ENCODE results near the gene MRS2.

MRS2 gene

DNA sequence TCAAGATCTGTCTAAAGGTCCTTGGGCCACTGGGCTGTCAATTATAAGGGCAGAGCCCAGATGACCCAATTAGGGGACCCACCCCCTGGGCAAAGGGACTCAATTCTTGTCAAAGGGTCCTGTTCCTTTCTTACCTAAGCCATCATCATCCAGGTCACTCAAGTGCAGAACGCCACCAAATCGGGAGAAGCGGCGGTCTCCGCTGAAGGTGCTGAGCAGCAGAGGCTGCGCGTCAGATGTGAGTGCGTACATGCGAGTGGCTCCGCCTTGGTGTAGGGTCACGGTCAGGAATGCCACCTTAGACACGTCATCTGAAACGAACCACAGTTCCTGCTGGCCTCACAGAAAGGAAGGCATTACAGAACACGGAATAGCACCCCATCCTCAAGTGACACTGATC, 34.2 kb downstream of the MRS2 start:
- DNase-seq = no peak

DNA sequence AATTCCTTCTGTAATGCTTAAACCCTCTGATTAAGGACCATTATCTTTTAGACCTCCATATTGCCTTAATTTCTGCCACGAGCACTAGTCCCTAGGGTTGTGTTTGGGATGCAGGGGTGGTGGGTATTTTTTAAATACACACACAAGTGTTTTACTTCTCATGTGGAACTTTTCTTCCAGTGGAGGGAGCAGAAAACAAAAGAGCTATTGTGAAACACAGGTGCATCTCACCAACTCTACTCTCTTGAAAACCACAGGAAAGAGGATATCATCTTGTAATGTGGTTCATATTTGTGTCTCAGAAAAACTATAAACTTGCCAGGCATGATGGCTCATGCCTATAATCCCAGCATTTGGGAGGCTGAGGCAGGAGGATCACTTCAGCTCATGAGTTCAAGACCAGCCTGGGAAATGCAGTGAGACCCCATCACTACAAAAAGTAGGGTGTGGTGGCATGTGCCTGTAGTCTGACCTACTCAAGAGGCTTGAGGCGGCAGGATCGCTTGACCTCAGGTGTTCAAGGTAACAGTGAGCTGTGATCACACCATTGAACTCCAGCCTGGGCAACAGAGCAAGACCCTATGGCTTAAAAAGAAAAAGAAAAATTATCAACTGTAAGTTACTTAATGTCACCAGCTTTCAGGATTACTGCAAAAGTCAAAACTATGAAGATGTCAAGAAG, 37.3 kb downstream of the MRS2 start:
- DNase-seq = no peak

DNA sequence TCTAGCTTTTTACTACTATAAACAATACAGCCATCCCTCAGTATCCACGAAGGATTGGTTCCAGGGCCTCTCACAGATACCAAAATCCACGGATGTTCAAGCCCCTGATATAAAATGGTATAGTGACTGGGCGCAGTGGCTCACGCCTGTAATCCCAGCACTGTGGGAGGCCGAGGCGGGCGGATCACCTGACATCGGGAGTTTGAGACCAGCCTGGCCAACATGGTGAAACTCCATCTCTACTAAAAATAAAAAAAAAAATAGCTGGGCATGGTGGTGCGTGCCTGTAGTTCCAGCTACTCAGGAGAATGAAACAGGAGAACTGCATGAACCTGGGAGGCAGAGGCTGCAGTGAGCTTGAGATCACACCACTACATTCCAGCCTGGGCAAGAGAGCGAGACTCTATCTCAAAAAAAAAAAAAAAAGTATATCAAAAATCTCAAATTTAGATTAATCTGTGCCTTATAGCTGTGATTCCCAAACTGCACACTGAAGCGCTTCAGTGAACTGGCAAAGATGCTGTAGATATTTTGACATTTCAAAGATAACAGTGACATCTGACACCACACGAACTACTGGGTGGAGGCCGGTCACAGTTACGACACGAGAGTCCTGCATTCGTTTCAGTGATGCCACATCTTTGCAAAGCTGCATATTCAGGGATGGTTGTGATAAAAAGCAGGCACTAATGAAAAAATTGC, 38.3 kb downstream of the MRS2 start:
- DNase-seq = no peak

DNA sequence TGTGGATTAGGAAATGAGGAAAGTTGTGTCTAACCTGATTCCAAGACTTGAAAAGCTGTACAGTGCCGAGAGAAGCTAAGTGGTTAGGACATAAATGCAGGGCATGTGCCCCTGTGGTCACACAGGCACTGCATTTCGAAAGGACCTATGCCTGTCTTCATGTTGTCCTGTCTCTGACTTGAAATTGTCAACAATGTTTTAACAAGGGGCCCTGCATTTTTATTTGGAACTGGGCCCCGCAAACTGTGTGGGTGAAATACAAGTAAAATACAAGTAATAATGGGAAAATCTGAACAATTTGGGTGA, 38.8 kb downstream of the MRS2 start:
- DNase-seq = no peak

DNA sequence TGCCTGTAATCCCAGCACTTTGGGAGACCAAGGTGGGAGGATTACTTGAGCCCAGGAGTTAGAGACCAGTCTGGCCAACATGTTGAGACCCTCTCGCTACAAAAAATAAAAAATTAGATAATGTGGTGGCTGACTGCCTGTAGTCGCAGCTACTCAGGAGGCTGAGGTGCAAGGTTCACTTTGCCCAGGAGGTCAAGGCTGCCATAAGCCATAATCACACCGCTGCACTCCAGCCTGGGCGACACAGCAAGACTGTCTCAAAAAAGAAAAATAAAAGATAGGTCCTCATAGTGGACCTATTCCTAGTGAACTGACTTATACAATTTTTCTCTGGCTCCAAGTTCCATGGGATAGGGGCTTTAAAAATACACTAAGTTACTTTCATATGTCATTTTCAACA, 41.9 kb downstream of the MRS2 start:
- DNase-seq = no peak

DNA sequence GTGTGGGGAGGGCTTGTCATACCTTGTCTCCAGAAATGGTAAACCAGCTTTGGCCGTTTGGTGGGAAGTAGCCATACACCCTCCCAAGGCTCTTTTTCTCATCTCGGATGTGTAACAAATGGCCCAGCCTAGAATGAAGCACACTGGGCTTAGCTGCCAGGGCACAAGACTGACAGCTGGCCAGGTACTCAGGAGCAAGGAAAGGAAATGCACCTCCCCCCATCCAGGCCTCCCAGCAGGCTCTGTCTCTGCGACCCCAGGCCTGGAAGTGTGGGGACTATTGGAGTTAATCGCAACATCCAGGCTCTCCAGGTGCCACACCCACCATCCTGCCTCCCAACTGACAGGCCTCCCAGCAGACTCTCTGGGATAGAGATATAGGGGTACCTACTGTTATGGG, 43.0 kb downstream of the MRS2 start:
- no peak for DNase-seq

DNA sequence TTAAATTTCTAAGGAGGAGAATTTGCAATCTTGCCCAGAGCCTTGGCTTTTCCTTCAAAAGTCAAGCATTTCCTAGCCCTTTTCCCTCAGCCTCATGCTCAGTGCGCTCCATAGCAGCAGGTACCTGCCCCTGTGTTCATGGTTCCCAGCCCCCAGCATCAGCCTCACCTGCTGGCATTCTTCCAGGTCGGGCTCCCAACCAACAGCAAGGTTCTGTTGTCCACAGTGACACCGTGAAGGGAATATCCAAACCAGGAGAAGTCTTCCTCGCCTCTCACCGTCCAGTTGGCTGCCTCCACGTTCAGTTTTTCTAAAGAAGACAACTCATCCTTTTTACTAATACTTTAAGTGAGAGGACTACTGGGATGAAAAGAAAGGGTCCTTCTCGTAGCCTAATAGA, 43.9 kb downstream of the MRS2 start:
- DNase-seq = no peak

DNA sequence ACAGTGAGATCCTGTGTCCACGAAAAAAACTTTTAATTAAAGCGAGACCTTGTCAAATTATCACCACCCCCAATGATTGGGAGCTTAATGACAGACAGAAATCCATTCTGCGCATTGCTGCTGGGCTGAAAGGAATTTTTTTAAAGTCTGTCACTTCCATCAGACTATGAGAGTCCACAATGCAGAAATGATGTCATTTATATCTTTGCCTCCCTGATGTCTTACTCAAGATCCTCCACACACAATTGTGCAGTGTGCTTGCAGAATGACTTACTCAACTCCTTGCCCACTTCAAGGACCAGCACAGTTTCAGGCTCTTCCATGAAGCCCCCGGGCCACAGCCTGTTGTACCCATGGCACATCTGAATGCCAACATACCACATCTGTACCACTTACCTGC, 45.7 kb downstream of the MRS2 start:
- DNase-seq = no peak

DNA sequence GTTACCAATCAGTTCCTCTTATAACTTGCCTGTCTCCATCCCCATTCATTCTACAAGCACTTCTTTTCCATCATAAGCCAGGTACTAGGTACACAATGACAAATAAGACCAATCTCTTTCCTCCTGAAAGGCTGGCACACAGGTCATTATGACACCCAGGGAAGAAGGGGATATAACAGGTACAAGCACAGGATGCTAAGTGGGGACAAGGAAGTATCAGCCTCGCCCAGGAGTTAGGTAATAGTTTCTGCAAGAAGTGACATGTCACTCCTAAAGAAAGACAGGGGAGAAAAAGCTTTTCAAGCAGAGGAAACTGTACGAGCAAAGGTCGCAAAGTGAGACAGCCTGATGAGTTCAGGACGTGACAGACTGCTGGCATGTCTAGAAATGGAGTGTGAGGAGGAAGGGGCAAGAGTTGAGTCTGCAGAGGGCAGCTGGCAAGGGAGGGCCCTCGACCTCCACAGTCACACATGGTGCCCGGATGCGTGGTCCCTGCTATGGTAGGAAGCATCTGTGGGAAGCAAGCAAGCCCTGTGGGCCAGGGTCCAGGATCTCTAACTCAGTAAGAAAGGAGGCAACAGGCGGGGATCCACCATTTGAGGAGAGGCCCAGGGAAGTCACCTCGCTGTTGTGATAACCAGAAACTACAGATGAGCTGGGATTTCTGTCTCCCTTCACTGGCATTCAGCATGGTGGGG, 46.2 kb downstream of the MRS2 start:
- DNase-seq = no peak

DNA sequence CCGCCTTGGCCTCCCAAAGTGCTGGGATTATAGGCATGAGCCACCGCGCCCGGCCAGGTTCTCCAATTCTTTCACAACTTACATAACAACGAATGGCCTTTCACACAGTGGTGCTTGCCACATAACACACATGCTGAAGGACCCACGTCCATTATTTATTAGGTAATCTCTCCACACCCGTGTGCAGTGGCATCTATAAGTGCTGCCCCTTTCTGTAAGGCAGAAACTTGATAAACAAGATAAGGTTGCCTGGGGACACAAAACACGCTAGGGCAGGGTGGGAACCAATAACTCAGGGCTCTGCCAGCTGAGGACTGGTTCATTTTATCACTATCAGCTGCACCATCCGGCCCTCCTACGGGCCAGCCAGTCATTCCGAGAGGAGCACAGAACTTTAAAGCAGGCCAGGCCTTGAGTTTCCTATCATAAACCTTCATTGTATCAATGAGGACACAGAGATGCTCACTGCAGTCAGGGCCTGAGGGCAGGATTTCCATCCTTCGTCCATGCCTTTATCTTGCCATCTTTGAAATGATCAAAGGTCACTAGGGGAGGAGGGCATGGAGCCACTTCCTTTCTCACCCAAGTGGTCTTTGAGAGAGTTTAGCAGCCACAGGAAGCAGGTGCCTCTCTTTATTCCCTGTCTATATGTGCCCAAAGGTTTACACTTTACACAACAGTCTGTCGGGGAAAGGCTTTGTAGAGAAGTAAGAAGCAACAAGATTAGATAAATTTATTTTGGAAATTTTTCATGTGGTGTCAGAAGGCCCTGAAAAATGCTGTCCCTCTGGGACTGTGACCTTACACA, 49.0 kb downstream of the MRS2 start:
- DNase-seq = no peak

DNA sequence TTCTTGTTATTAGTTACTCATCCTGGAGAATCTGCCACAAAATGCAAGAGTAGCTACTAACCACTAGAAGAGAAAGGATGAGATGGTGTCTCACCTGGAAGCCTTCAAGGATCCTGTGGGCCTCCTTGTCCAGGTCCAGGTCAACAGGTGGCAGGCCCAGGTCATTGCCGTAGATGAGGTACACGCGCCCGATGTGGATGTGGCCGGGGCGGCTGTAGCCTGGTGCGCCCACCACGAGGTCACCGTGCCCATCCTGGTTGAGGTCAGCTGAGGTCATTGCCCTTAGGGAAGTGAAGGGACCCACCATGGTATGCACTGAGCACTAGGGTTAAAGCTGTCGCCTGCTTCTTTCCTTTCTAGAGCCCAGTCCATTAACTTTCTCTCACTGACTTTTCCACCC, 51.2 kb downstream of the MRS2 start:
- no peak for DNase-seq

DNA sequence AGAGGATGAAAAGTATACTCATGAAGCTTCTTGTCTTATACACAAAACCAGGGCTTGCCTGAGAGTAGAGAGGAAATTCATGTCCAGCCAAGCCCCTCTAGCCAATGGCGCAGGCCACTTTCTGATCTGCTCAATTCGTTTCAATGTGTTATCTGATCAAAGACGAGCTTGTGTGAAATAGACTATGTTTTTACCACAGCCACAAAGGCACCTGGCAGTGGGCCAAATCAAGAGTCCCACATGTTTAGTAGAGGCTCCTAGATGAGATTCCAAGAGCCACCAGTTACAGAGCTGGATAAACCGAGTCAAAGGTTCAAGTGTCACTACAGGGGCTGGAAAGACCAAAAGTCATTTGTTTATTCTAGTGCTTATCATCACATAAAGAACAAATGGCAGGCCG, 51.7 kb downstream of the MRS2 start:
- DNase-seq = no peak

DNA sequence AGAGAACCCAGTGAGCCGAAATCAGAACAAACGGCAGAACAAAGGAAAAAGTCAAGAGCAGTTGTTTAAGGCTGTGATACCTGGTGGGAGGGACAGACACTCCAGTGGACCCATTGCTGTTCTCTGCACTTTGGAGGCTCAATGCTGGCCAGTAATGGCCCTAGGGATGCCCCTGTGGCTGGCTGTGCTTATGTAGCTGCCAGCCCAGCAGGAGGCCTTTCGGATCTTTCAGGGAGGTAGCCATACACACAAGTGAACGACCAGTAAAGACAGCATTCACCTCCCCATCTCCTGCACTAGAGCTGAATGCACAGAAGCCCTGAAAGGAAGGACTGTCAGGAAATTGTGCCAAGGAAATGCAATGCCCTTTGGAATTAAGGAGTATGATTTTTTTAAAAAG, 52.3 kb downstream of the MRS2 start:
- no peak for DNase-seq

DNA sequence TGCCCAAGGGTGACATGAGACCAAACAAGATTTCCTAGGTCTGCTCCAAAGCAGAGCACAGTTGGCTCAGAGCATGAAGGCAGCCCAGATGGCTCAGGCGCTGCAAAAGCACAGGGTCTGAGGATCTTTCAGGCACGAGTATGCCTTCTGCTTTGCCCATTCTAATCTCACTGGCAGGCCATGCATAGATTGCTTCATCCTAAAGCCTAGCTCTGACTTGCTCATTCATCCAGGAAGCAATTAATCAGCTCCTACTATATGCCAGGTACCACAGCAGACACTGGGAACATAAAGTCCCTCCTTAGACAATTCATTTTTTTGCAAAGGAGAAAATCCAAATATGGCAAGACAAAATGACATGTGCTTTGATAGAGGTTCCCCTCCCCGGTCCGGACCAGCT, 55.4 kb downstream of the MRS2 start:
- DNase-seq = no peak

DNA sequence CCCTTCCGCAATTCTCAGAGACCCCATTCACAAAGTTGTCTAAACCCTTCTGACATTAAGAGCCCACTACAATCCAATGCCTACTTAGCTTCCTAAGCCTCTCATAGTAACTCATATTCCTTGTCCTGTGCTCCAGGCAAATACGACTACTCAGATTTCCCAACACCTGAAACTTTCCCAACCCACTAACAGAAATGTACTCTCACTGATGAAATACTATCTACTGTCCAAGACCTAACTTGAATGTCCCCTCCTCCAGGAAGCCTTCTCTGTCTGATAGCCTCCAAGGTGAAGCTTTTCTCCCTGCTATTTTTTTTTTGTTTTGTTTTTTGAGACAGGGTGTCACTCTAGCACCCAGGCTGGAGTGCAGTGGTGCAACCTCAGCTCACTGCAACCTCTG, 56.2 kb downstream of the MRS2 start:
- DNase-seq = no peak

DNA sequence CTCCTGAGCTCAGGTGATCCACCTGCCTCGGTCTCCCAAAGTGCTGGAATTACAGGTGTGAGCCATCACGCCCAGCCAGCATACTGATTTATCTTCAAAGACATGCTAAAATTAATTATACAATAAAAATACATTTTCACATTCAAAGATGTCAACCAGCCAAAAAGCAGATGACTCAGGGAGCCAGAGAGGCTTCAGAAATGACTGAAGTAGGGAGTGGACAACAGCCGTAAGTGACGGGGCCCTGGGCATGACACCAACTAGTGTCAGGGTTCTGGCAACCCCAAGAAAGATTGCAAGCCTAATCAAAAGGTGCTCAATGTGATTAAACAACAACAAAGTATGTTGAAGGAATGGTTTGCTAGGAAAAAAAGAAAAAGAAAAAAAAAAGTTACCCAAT, 58.2 kb downstream of the MRS2 start:
- no peak for DNase-seq

DNA sequence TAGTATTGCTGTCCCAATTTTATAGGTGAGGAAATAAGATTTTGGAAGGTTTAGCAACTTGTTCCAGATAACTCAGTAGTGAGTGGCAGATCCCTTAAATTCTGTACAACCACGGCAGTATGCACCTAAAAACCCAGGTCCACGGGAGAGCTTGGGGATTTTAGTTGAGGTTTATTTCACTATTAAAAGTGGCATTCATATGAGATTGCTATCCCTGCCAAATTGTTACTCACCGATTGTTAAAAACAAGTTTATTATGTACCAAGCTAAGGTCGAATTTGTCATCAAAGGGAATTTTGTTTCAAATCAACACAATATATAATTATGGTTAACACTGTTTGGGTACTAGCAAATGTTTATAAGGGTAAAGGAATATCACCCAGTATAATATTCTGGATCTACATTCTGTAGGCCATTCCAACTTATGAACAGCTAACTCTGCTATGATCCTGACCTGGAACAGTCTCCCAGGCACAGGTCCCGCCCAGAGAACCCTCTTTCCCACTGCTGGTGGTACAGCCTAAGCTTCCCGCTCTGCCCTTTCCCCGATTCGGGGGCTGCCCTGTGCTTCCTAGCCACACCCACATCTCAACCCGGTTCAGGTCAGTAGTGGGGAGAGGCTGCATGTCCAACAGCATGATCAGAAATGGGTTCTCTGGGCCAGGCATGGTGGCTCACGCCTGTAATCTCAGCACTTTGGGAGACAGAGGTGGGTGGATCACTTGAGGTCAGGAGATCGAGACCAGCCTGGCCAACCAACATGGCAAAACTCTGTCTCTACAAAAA, 61.7 kb downstream of the MRS2 start:
- no peak for DNase-seq

DNA sequence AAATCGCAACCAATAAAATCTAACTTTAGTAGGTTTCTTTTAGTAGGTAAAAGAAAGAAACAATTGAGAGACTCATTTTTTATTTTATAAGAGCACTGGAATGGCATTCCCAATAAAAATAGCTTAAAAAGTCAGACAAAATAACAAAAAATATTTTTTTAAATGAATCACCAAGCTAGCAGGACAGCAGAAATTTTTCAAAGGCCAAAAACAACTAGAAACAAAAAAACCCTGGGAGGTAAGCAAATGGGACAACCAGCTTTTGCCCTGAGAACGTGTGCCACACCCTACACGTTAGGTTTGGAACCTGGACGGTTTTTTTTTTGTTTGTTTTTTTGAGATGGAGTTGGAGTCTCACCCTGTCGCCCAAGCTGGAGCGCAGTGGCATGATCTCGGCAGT, 67.1 kb downstream of the MRS2 start:
- DNase-seq = no peak

DNA sequence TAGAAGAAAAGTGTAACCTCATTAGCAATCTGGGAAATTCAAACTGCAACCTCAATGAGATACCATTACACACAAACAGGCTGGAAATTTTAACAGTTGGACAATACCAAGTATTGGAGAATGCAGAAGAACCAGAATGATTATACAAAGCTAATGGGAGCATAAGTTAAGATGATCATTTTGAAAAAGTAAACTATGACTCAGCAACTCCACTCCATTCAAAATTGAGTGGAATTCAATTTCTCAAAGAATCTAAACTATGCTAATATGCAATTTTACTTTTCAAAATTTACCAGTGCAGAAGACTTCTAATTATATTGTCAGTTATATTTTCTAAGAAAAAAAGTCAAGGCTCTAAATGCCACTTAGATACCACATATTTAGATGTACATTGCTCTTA, 69.4 kb downstream of the MRS2 start:
- no peak for DNase-seq
